Pons (tissue), 1 donor: ENCODE measurements around the gene AGBL1.
"Not testable (repeated sequence)": the region's sequence is repeated elsewhere in the genome, so short reads cannot be mapped to it uniquely, and the experiment has no call there.

Experiments
- DNase-seq: peaks from one replicate; pipeline ENCODE4 v3.0.0-alpha.2; 2016; ENCODE audit warnings: low spot score

AGBL1 gene

GRCh38 chr15:86875067-86875466 lies 795.4 kb downstream of the AGBL1 start:
- no peak for DNase-seq

- DNase-seq, result no peak
These were observed 796.8 kb downstream of the AGBL1 start for GRCh38 chr15:86876387-86876944.

GRCh38 chr15:86877171-86877631 lies 797.5 kb downstream of the AGBL1 start:
- no peak for DNase-seq

GRCh38 chr15:86878844-86879243 lies 799.2 kb downstream of the AGBL1 start:
- not testable (repeated sequence) for DNase-seq

- no peak for DNase-seq
These were observed 799.9 kb downstream of the AGBL1 start for GRCh38 chr15:86879250-86880229.

GRCh38 chr15:86885616-86886015 lies 805.9 kb downstream of the AGBL1 start:
- DNase-seq, result peak; percentile 32

GRCh38 chr15:86892774-86893449 lies 813.2 kb downstream of the AGBL1 start:
- DNase-seq, result no peak

- no peak for DNase-seq
These were observed 814.6 kb downstream of the AGBL1 start for GRCh38 chr15:86894269-86894668.

GRCh38 chr15:86903642-86904421 lies 824.2 kb downstream of the AGBL1 start:
- no peak for DNase-seq

GRCh38 chr15:86905625-86906256 lies 826.1 kb downstream of the AGBL1 start:
- DNase-seq, result no peak

GRCh38 chr15:86906376-86906775 lies 826.7 kb downstream of the AGBL1 start:
- no peak for DNase-seq

GRCh38 chr15:86911022-86911421 lies 831.4 kb downstream of the AGBL1 start:
- DNase-seq, result no peak

- no peak for DNase-seq
These were observed 833.0 kb downstream of the AGBL1 start for GRCh38 chr15:86912661-86913060.

- peak; percentile 98 for DNase-seq
These were observed 836.2 kb downstream of the AGBL1 start for GRCh38 chr15:86915811-86916331.

GRCh38 chr15:86916671-86917360 lies 837.1 kb downstream of the AGBL1 start:
- peak; percentile 98 for DNase-seq

- DNase-seq, result no peak
These were observed 837.6 kb downstream of the AGBL1 start for GRCh38 chr15:86917361-86917671.

- no peak for DNase-seq
These were observed 839.9 kb downstream of the AGBL1 start for GRCh38 chr15:86919581-86919980.

GRCh38 chr15:86929461-86929860 lies 849.8 kb downstream of the AGBL1 start:
- no peak for DNase-seq

GRCh38 chr15:86932456-86932855 lies 852.8 kb downstream of the AGBL1 start:
- DNase-seq, result no peak

- DNase-seq, result peak; percentile 54
These were observed 856.2 kb downstream of the AGBL1 start for GRCh38 chr15:86935841-86936240.

- no peak for DNase-seq
These were observed 862.6 kb downstream of the AGBL1 start for GRCh38 chr15:86942285-86942684.
